Right cardiac atrium (tissue), 5 donors: ENCODE results near the gene CAPG. TPM values are rescaled to one million over a fixed set of nuclear protein-coding genes. Genes with fewer than 3 reads are reported as not detected.
A peak's percentile ranks its signal among the peaks of the same experiment; 100 is the strongest.
"Not testable (repeated sequence)": the region's sequence is repeated elsewhere in the genome, so short reads cannot be mapped to it uniquely, and the experiment has no call there.

Source experiments
- ATAC-seq, 2 donors: fragments of 200-7000 bp; cut with Tn5 transposase; one replicate each; pipeline versions ENCODE4 v1.8.0 to v1.9.1; 2020; ENCODE audit warnings: moderate library complexity in 2 of 2, mild to moderate bottlenecking in 1 of 2
- DNase-seq, 3 donors: peaks; one replicate each; pipeline ENCODE4 v3.0.0-alpha.2; 2020
- H3K27ac ChIP-seq: one replicate; pipeline ENCODE4 v1.5.1; 2013; ENCODE audit warnings: mild to moderate bottlenecking, low read length, control low read depth, moderate library complexity
- H3K27me3 ChIP-seq: one replicate; pipeline ENCODE4 v1.6.1; 2013; ENCODE audit not compliant: control insufficient read depth, insufficient read depth
- H3K4me1 ChIP-seq: one replicate; pipeline ENCODE4 v1.6.1; 2013; ENCODE audit warnings: low read length; ENCODE audit not compliant: control insufficient read depth, insufficient read depth
- H3K4me3 ChIP-seq: one replicate; pipeline ENCODE4 v1.5.1; 2013; ENCODE audit warnings: low read length, control low read depth
- H3K9me3 ChIP-seq: one replicate; pipeline ENCODE4 v1.6.1; 2013; ENCODE audit warnings: low read length; ENCODE audit not compliant: control insufficient read depth
- WGBS: extraction: QIAGEN DNeasy Blood & Tissue Kit; methylation state at CpG from one replicate; pipeline ENCODE4 v1.1.7; 2013; 5-methylcytosine and 5-hydroxymethylcytosine counted together
- intact Hi-C, 4 donors: fragments of 100-400 bp; cut with DNase I; formaldehyde crosslinking; loops; one replicate each; pipeline versions ENCODE4 v1.11.0 to v1.14.0; 2022 to 2023
- polyA plus RNA-seq: library from polyadenylated mRNA; stranded (reverse); fragments of 200-250 nt; gene quantifications from one replicate; pipeline ENCODE4 v1.2.3, GENCODE V29; 2013
- total RNA-seq, 4 donors: library from RNA; stranded (reverse); fragmentation: NEBNext Ultra II Directional; extraction: Animal tissue kit (Norgen Biotek cat#: 25700); gene quantifications; one replicate each; pipeline ENCODE4 v1.2.1, GENCODE V29; 2021
- donor health status: healthy with polysubstance abuse.
- donor health status: DM: no; HTN: yes; CAD: no.
- donor health status: DM: no; HTN: no; CAD: no.
- donor health status: DM: no; HTN: yes; CAD: no; lungs with severe emphysema.
- donor health status: DM: yes; HTN: yes; CAD: no.

Gene CAPG
- total and polyA plus RNA-seq, 5 donors: 6.8 to 15.6 (median 13.2) TPM

DNA sequence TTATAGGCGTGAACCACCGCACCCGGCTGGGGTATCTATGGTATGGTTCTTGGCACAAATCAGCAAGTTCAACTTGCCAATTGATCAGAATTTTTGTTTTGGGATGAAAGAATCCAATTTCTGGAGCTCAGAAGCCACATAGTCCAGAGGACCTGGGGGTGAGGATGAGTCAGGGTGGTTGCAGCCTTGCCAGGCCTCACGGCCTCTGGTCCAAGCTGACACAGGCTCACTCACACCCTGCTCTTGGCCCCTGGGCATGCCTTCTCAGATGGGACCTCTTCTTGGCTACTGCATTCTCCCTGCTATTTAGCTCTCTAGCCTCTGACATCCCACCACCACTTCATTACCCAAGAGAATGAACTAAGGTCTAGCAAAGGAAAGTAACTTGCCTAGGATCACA lies 16.3 kb downstream of the CAPG start:
- Histone ChIP-seq H3K4me3 (no peak overlapping the region), H3K27ac (no peak overlapping the region), H3K9me3 (no peaks in the 10 kb centered on the region), H3K27me3 (no peaks in the 10 kb centered on the region), H3K4me1 (no peaks in the 10 kb centered on the region)
- intact Hi-C loops: no loop called here
- WGBS: 87% methylated on average over 4 of the region's 4 CpGs
- ATAC-seq: no peak
- DNase-seq: no peak

DNA sequence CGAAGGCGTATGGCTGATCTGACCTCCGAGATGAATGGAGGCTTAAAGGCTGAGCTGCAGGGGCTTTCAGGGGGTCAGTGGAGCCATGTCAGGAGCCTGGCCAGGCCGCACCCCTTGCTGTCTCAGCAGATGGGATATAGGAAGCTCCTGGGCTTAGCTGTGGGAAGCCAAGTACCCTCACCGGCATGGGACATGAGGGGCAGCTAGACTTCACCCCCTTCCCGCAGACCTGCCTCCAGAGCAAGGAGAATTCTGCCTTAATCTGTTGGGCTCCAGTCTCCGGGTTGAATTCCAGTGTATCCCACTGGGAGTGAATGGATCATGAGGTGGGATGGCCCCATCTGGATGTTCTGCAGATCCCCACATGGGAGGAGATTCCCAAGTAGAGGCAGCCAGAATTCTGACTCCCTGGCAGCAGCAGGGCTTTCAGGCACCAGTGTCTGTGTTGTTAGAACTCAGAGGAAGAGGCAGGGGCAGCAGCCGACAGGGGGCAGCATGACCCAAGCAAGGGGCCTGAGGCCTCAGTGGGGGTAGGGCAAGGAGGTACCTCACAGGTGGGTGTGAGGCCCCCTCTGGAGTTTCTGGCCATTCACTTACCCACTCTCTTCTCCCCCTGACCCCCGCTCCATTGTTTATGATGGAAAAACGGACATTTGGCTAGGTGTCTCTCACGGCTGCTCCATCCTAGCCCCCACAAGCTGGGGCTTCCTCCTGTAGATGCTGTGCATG lies 19.1 kb downstream of the CAPG start:
- Histone ChIP-seq H3K4me1 (no peaks in the 10 kb centered on the region), H3K9me3 (no peaks in the 10 kb centered on the region), H3K27ac (no peak overlapping the region), H3K4me3 (no peak overlapping the region), H3K27me3 (no peaks in the 10 kb centered on the region)
- intact Hi-C loops: no loop called here
- ATAC-seq: peak; percentile 56
- DNase-seq: peak; percentile 67 to 88 (median 83)
- WGBS: 81% methylated on average over 11 of the region's 11 CpGs

DNA sequence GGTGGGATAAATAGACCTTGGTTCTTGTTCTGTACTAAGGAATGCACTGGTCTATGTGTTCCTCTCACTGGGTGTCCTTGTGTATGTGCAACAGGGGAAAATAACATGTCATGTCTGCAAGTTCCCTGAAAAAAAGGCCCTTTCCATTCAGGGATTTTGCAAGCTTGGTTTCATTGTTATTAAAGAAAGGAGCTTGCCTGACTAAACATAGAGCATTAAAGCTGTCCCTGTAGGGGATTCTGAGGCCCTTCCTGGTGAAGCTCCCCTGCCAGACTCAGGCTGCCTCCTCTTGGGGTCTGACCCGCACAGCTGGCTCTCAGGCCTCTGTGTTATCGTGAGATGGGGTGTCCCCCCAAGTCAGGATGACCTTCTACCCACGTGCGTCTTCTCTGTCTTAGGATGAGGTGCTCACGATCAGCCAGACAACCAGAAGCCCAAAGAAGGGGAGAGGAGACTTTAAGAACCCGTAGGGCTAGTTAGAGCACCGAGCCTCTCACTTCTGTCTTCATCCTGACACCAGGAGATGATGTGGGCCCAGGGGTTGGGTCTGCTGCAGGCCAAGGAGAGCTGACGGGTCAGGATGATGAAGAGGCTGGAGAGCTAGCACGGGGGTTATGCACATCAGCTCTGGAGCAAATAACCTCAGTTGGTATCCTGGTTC lies 21.2 kb downstream of the CAPG start:
- Histone ChIP-seq H3K4me3 (no peak overlapping the region), H3K9me3 (no peaks in the 10 kb centered on the region), H3K27me3 (no peaks in the 10 kb centered on the region), H3K4me1 (no peaks in the 10 kb centered on the region), H3K27ac (no peak overlapping the region)
- whole genome bisulfite sequencing: 87% methylated on average over 9 of the region's 9 CpGs
- intact Hi-C loops: no loop called here
- ATAC-seq (no peak), DNase-seq (no peak)

DNA sequence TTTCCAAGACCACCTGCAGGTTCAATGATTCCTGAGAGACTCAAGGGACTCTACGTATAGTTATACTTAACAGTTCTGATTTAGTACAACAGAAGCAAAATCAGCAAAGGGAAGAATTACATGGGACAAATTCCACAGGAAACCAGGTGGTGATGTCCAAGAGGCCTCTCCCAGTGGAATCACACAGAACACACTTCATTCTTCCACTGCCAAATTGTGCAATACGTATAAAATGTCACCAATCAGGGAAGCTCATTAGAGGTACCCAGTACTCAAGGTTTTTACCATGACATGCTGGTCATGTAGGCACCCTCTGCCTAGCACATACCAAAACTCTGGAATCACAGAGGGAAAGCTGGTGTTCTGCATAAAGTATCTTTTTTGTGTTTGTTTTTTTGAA lies 22.4 kb downstream of the CAPG start:
- intact Hi-C loops: no loop called here
- WGBS: 82% methylated on average over 2 of the region's 2 CpGs
- no peaks in the 10 kb centered on the region for H3K9me3 ChIP-seq
- H3K4me1 ChIP-seq: no peaks in the 10 kb centered on the region
- no peak overlapping the region for H3K4me3 ChIP-seq
- no peak overlapping the region for H3K27ac ChIP-seq
- H3K27me3 ChIP-seq: no peaks in the 10 kb centered on the region
- DNase-seq: no peak
- no peak for ATAC-seq

DNA sequence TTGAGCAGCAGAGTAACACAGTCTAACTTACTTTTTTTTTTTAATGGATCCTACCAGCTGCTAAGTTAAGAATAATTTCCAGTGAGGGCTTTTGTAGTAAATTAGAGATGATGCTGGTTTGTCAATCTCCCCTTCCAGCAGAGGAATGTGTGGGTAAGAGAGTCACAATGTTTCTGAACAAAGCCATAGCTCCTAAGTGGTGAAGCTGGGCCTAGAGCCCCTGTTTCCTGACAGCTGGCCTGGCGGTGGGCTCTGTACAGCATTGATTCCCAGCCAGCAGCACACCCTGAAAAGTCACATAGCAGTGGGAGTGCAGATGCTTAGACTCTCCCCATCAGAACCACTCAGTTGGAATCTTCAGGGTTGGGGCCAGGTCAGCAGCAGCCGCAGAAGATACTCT lies 24.4 kb downstream of the CAPG start:
- 74% methylated on average over 2 of the region's 2 CpGs for WGBS
- no peaks in the 10 kb centered on the region for H3K4me1 ChIP-seq
- no peaks in the 10 kb centered on the region for H3K27me3 ChIP-seq
- no peak overlapping the region for H3K27ac ChIP-seq
- H3K9me3 ChIP-seq: no peaks in the 10 kb centered on the region
- no peak for DNase-seq
- H3K4me3 ChIP-seq: no peak overlapping the region
- intact Hi-C loops: no loop called here
- ATAC-seq: no peak

DNA sequence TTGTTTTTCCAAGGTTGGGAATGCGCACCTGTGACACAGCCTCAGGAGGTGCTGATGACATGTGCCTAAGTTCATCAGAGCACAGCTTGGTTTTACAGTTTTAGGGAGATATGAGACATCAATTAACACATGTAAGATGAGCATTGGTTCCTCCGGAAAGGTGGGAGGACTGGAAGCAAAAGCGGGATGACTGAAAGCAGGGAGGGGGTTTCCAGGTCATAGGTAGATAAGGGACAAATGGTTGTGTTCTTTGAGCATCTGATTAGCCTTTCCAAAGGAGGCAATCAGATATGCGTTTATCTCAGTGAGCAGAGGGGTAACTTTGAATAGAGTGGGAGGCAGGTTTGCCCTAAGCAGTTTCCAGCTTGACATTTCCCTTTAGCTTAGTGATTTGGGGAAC lies 26.3 kb downstream of the CAPG start:
- Histone ChIP-seq H3K27me3 (no peaks in the 10 kb centered on the region), H3K4me3 (no peak overlapping the region), H3K4me1 (no peaks in the 10 kb centered on the region), H3K9me3 (no peaks in the 10 kb centered on the region), H3K27ac (no peak overlapping the region)
- ATAC-seq: no peak
- WGBS: 70% methylated on average over 4 of the region's 4 CpGs
- intact Hi-C loops: no loop called here
- no peak for DNase-seq

DNA sequence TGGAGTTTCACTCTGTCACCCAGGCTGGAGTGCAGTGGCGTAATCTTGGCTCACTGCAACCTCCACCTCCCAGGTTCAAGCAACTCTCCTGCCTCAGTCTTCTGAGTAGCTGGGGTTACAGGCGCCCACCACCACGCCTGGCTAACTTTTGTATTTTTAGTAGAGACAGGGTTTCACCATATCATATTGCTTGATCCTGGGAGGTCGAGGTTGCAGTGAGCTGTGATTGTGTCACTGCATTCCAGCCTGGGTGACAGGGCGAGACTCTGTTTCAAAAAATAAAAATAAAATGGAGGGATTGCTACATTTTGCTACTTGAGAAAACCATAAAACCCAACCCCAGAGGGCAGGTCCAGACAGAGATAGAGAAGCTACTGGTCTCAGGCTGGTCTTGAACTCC lies 27.0 kb downstream of the CAPG start:
- 91% methylated on average over 5 of the region's 5 CpGs for WGBS

DNA sequence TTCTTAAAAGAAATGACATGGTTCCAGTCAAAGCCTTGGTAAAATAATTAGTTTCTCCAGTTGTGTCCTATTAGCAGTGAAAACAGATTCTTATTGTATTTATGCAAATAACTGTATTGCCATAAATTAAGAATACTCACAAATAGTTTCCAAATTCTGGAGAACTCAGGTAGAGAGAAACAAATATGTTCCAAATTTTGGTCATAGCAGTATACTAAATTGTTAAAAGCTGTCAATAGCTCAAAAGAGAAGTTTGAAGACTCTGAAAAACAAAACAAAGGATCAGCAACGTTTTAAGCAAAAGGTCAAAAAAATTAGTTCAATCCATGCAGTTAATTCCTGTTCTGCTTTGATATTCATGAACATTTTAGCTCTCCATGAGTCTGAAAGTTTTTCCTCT lies 30.1 kb downstream of the CAPG start:
- H3K4me3 ChIP-seq: no peak overlapping the region
- WGBS: 81% methylated on average over 1 of the region's 1 CpG
- ATAC-seq: no peak

More for the DNA sequence above, 27.0 kb downstream of the CAPG start:
- H3K4me1 ChIP-seq, H3K27me3 ChIP-seq, H3K27ac ChIP-seq, DNase-seq, H3K4me3 ChIP-seq, ATAC-seq, intact Hi-C loops, H3K9me3 ChIP-seq: not testable (repeated sequence)

DNA sequence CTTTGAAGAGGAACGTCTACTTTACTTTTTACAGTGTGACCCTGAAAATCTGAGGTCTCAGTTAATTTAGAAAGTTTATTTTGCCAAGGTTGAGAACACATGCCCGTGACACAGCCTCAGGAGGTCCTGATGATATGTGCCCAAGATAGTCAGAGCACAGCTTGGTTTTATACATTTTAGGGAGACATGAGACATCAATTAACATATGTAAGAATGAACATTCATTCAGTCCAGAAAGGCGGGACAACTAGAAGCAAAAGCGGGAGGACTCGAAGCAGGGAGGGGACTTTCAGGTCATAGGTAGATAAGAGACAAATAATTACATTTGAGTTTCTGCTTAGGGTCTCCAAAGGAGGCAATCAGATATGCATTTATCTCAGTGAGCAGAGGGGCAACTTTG lies 31.9 kb downstream of the CAPG start:
- 91% methylated on average over 5 of the region's 5 CpGs for whole genome bisulfite sequencing
- no peak overlapping the region for H3K4me3 ChIP-seq
- no peak overlapping the region for H3K27ac ChIP-seq
- ATAC-seq (no peak), DNase-seq (no peak)
- intact Hi-C loops: no loop called here
- no peaks in the 10 kb centered on the region for H3K9me3 ChIP-seq
- H3K4me1 ChIP-seq: no peaks in the 10 kb centered on the region
- no peaks in the 10 kb centered on the region for H3K27me3 ChIP-seq

More for the DNA sequence above, 30.1 kb downstream of the CAPG start:
- intact Hi-C loops: no loop called here
- DNase-seq: no peak
- H3K9me3 ChIP-seq: no peaks in the 10 kb centered on the region
- no peaks in the 10 kb centered on the region for H3K27me3 ChIP-seq
- H3K4me1 ChIP-seq: no peaks in the 10 kb centered on the region
- H3K27ac ChIP-seq: no peak overlapping the region

DNA sequence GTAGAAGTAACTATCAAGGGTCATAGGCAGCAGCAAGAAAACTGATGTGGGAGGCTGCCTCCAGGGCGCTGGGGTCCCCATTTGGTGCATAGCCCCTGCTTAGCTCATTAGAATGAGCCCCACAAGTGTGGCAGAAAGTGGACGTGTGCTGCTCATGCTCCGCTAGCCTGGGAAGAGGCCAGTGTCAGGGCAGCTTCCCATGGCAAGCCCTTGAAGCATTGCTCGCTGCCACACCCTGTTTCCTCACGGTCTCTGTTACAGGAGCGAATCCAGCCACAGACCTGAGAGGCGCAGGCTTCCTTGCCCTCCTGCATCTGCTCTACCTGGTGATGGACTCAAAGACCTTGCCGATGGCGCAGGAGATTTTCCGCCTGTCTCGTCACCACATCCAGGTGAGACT lies 33.1 kb downstream of the CAPG start:
- Histone ChIP-seq H3K27me3 (no peaks in the 10 kb centered on the region), H3K9me3 (no peaks in the 10 kb centered on the region), H3K4me3 (no peak overlapping the region), H3K4me1 (no peaks in the 10 kb centered on the region), H3K27ac (no peak overlapping the region)
- WGBS: 91% methylated on average over 11 of the region's 11 CpGs
- ATAC-seq (no peak), DNase-seq (no peak)
- intact Hi-C loops: no loop called here

DNA sequence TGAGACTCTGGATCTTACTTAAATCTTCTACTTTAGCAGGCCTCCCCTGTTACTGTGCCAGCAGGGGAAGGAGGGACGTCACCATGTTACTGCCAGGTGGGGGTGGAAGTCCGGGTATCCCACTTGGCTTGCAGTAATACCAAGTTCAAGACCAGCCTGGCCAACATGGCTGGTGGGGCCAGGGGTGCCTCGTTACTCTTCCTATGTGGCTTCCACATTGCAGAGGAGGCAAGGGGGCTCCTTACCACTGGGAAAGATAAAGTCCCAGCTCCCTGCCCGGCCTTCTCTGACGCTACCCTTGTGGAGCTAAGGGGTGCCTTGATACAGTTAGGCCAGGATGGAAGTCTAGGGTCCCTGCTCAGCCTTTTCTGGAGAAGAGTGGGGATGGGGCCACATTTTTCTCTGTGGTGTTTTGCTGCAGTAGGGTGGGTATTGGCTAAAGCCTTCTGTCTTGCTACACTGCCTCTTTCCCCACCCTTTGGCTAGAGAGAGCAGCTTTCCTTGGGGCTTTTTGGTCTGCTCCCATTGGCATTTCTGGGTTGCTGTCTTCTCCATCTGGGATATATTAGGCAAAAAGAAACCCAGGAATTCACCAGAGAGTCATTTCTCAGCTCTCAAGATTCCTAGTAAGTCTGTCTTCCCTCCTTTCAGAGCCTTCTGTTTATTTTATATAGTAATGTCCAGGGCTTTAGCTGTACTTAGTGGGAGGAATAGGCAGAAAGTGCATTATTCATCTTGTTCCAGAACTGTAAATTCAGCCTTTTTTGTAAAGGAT lies 33.7 kb downstream of the CAPG start:
- Histone ChIP-seq H3K4me3 (no peak overlapping the region), H3K27ac (no peak overlapping the region), H3K4me1 (no peaks in the 10 kb centered on the region), H3K9me3 (no peaks in the 10 kb centered on the region), H3K27me3 (no peaks in the 10 kb centered on the region)
- intact Hi-C loops: no loop called here
- WGBS: 94% methylated on average over 5 of the region's 5 CpGs
- ATAC-seq: no peak
- DNase-seq: no peak
